Measurements from ENCODE around the gene ARFGEF2. TPM values are rescaled to one million over a fixed set of nuclear protein-coding genes. Genes with fewer than 3 reads are reported as not detected.
A peak's percentile ranks its signal among the peaks of the same experiment; 100 is the strongest.
"Not testable (repeated sequence)": the region's sequence is repeated elsewhere in the genome, so short reads cannot be mapped to it uniquely, and the experiment has no call there.

Gene ARFGEF2
- total RNA-seq, 1 donor from 2014 or later: 22.9 TPM

DNA sequence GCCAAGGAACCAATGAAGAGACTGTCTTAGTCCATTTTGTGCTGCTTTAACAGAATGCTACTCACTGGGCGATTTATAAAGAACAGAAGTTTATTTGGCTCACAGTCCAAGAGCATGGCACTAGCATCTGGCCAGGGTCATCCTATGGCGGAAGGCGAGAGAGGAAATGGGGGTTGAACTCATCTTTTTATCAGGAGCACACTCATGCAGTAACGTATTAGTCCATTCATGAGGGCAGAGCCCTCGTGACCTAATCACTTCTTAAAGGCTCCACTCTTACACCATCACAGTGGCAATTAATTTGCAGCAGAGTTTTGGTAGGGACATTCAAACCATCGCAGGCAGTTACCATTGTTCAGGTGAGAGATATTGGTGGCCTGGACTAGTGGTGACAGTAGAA is 8.5 kb downstream of the ARFGEF2 start:
- H3K4me1 Mint-ChIP-seq (ENCODE audit: low read depth): peaks cover 10% of the 10 kb centered on the region
- TF ChIP-seq CTCF (IDR thresholded peaks at IDR 0.05; ENCODE audit: unreplicated experiment): no peak
- no peaks in the 10 kb centered on the region for H3K27me3 Mint-ChIP-seq
- H3K27ac Mint-ChIP-seq: no peak overlapping the region
- H3K4me3 Mint-ChIP-seq (ENCODE audit: low read depth): no peak overlapping the region
- H3K36me3 Mint-ChIP-seq (ENCODE audit: insufficient read depth): peaks cover 5% of the 10 kb centered on the region
- no peak for DNase-seq (ENCODE audit: low spot score, unreplicated experiment)
- H3K9me3 Mint-ChIP-seq (ENCODE audit: low read depth): no peaks in the 10 kb centered on the region

- Mint-ChIP-seq H3K9me3 (ENCODE audit: low read depth) (no peaks in the 10 kb centered on the region), H3K4me1 (ENCODE audit: low read depth) (peaks cover 11% of the 10 kb centered on the region), H3K36me3 (ENCODE audit: insufficient read depth) (peaks cover 5% of the 10 kb centered on the region), H3K27ac (no peak overlapping the region), H3K4me3 (ENCODE audit: low read depth) (no peak overlapping the region), H3K27me3 (no peaks in the 10 kb centered on the region)
- DNase-seq (ENCODE audit: low spot score, unreplicated experiment): no peak
- no peak for TF ChIP-seq CTCF (IDR thresholded peaks at IDR 0.05; ENCODE audit: unreplicated experiment)
These were observed 9.4 kb downstream of the ARFGEF2 start for GRCh38 chr20:48930878-48931277.

DNA sequence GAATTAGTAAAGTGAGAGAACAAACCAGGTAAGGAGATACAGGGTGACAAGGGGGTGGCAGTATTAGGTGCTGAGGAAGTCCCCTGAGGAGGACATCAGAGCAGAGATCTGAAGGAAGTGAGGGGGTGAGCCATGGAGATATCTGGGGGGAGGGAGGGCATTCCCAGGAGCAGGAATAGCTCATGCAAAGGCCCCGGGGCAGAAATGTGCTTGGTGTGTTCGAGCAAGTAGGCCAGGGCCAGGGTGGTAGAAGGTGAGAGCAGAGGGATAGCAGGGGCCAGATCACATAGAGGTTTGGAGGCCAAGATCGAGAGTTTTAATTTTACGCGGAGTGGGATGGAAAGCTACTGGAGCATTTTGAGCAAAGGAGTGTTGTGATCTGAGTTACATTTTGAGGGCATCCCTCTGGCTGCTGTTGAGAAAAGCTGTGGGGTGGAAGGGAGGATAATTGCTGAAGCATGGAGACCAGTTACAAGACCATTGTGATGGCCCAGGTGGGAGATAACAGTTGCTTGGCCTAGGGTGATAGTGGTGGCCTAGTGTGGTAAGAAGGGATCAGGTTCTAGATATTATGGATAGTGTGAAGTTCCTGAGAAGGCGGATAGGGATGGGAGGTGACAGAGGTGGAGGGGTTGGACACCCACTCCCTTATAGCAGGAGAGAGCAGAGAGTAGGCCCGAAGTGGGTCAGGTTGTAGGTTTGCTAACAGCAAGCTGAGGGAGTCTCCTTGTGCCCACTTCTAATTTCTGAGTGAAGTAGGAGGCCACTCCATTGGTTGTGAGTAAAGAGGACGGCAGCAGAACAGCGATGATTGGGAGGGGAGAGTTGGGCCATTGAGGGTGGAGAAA is 10.2 kb downstream of the ARFGEF2 start:
- no peak for TF ChIP-seq CTCF (IDR thresholded peaks at IDR 0.05; ENCODE audit: unreplicated experiment)
- Mint-ChIP-seq H3K4me1 (ENCODE audit: low read depth) (peaks cover 11% of the 10 kb centered on the region), H3K9me3 (ENCODE audit: low read depth) (no peaks in the 10 kb centered on the region), H3K27me3 (no peaks in the 10 kb centered on the region), H3K27ac (no peak overlapping the region), H3K36me3 (ENCODE audit: insufficient read depth) (peaks cover 7% of the 10 kb centered on the region), H3K4me3 (ENCODE audit: low read depth) (no peak overlapping the region)
- no peak for DNase-seq (ENCODE audit: low spot score, unreplicated experiment)

DNA sequence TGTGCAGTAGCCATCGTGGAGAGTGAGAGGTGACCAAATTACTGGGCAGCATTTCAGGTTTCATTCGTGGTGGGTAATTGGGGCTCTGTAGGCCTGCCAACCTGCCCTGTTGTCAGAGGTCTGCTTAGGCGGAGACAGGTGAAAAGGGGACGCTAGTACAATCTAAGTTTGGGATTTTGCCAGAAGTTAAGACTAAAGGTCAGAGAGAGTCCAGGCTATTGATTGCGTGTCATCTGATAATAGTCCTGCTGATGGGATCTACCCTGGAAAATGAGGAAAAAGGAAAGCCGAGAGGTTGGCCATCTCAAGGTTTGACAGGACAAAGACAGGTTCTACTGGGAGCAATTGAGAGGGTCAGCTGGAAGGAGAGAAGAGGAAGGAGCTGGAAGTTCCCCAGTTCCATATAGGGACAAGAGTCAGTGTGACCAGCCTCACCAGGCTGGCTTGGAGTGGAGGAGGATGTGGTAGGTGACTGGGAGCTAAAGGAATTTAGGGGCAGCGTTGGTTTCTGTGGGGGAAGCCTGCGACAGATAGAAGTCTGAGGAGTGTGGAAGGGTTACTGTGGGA is 10.9 kb downstream of the ARFGEF2 start:
- Mint-ChIP-seq H3K4me3 (ENCODE audit: low read depth) (no peak overlapping the region), H3K36me3 (ENCODE audit: insufficient read depth) (peaks cover 12% of the 10 kb centered on the region), H3K27ac (no peak overlapping the region), H3K9me3 (ENCODE audit: low read depth) (no peaks in the 10 kb centered on the region), H3K4me1 (ENCODE audit: low read depth) (peaks cover 11% of the 10 kb centered on the region), H3K27me3 (no peaks in the 10 kb centered on the region)
- no peak for DNase-seq (ENCODE audit: low spot score, unreplicated experiment)
- no peak for TF ChIP-seq CTCF (IDR thresholded peaks at IDR 0.05; ENCODE audit: unreplicated experiment)

GRCh38 chr20:48933017-48933766 is 11.7 kb downstream of the ARFGEF2 start:
- H3K4me3 Mint-ChIP-seq (ENCODE audit: low read depth): no peak overlapping the region
- TF ChIP-seq CTCF (IDR thresholded peaks at IDR 0.05; ENCODE audit: unreplicated experiment): no peak
- H3K4me1 Mint-ChIP-seq (ENCODE audit: low read depth): peaks cover 11% of the 10 kb centered on the region

DNA sequence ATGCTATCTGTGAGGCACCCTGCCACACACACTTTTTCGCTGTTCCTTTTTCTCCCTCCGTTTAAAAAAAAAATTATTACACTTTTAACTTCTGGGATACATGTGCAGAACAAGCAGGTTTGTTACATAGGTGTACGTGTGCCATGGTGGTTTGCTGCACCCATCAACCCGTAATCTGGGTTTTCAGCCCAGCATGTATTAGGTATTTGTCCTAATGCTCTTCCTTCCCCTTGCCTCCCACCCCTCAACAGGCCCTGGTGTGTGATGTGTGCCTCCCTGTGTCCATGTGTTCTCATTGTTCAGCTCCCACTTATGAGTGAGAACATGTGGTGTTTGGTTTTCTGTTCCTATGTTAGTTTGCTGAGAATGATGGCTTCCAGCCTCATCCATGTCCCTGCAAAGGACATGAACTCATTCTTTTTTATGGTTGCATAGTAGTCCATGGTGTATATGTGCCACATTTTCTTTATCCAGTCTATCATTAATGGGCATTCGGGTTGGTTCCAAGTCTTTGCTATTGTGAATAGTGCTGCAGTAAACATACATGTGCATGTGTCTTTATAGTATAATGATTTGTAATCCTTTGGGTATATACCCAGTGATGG is 12.9 kb downstream of the ARFGEF2 start:
- not testable (repeated sequence) for H3K4me3 Mint-ChIP-seq (ENCODE audit: low read depth); H3K9me3 Mint-ChIP-seq (ENCODE audit: low read depth); DNase-seq (ENCODE audit: low spot score, unreplicated experiment); H3K27me3 Mint-ChIP-seq
- Mint-ChIP-seq H3K27ac (peak overlapping the region; percentile 46), H3K4me1 (ENCODE audit: low read depth) (peaks cover 11% of the 10 kb centered on the region), H3K36me3 (ENCODE audit: insufficient read depth) (peaks cover 12% of the 10 kb centered on the region)

More at GRCh38 chr20:48933017-48933766, 11.7 kb downstream of the ARFGEF2 start:
- peak overlapping the region; percentile 46 for H3K27ac Mint-ChIP-seq
- no peaks in the 10 kb centered on the region for H3K9me3 Mint-ChIP-seq (ENCODE audit: low read depth)
- H3K36me3 Mint-ChIP-seq (ENCODE audit: insufficient read depth): peaks cover 12% of the 10 kb centered on the region
- no peak for DNase-seq (ENCODE audit: low spot score, unreplicated experiment)
- H3K27me3 Mint-ChIP-seq: no peaks in the 10 kb centered on the region

DNA sequence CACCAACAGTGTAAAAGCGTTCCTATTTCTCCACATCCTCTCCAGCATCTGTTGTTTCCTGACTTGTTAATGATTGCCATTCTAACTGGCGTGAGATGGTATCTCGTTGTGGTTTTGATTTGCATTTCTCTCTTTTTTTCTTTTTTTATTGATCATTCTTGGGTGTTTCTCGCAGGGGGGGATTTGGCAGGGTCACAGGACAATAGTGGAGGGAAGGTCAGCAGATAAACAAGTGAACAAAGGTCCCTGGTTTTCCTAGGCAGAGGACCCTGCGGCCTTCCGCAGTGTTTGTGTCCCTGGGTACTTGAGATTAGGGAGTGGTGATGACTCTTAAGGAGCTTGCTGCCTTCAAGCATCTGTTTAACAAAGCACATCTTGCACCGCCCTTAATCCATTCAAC is 13.5 kb downstream of the ARFGEF2 start:
- H3K27ac Mint-ChIP-seq: peak overlapping the region; percentile 0
- H3K27me3 Mint-ChIP-seq; H3K9me3 Mint-ChIP-seq (ENCODE audit: low read depth); H3K4me3 Mint-ChIP-seq (ENCODE audit: low read depth); DNase-seq (ENCODE audit: low spot score, unreplicated experiment): not testable (repeated sequence)
- H3K36me3 Mint-ChIP-seq (ENCODE audit: insufficient read depth): peaks cover 12% of the 10 kb centered on the region
- peaks cover 11% of the 10 kb centered on the region for H3K4me1 Mint-ChIP-seq (ENCODE audit: low read depth)
